Measurements from ENCODE around the gene SLC25A23. TPM values are rescaled to one million over a fixed set of nuclear protein-coding genes. Genes with fewer than 3 reads are reported as not detected.
"Not testable (repeated sequence)": the region's sequence is repeated elsewhere in the genome, so short reads cannot be mapped to it uniquely, and the experiment has no call there.

SLC25A23 gene
- total RNA-seq, 1 experiment from 2014 or later = 82.5 TPM

DNA sequence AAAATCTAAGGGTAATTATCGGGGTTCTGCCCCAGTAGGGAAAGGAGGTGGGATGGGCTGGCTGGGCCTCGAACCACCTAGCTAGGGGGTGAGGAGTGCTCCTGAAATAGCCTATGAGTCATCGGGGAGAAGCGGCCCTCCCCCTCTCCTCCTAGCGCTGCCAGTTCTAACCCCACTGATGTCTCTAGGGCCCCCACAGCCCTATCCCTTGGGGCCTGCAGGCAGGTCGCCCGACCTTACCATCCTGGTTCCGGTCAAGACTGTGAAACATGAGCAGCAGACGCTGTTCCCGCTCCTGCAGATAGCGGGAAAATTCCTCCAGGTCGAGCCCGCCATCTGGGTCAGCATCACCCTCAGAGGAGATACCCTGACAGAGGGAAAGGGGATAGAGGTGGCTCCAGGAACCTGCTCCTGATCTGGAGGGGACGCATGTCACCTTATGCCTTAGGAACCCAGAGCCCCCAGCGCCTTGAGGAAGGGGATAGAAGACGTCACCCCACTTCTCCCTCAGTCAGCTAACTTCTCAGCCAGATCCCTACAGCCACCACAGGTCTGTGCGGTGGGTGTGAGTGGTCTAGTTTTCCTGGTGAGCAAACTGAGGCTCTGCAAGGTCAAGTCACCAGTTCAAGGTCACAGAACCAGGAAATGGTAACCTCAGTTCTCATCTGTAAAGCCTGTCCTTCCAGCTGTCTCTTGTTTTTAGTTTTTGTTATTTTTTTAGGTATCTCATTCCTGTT lies 1.5 kb downstream of the SLC25A23 start:
- DNase-seq (ENCODE audit: low spot score) = no peak

DNA sequence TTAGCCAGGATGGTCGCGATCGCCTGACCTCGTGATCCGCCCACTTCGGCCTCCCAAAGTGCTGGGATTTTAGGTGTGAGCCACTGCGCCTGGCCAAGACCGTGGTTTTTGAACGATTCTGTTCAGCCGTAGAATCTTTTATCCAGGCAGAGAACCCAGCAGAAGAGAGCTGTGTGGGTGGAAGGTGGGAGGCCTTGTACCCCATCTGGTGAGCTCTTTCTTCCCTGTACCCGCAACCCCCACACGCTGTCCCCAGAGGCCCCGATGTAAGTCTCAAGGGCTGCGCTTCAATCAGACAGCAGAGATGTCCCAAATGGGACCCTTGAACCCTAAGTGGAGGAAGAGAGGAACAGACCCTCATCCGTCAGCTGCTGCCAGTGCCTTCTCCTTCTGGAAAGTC lies 3.7 kb downstream of the SLC25A23 start:
- DNase-seq (ENCODE audit: low spot score) = no peak

DNA sequence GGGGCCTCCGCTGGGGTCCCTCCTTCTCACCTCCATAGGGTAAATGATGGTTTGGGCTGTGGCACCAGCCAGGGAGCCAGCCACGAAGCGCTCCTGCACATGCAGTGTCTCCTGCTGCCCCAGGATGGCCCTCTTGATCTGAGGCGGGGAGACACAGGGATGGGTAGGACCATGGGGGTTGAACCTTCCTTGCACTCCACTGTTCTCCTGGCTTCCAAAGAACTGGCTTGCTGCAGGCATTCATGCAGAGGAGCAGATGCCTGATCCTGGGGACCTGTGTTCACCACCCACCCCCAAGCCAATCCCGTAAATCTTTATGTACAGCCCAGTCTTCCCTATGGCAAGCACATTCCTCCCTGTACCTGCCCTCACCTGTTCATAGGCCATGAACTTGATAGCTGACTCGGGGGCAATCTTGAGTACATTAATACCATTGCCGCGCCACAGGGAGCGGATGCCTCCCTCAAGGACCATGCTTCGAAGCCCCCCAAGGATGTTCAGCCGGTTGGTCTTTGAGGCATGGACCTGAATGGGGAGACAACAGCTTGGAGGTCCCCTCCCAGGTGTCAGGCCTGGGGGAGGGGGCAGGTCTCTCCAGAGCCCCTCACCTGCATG lies 5.5 kb downstream of the SLC25A23 start:
- no peak for DNase-seq (ENCODE audit: low spot score)

DNA sequence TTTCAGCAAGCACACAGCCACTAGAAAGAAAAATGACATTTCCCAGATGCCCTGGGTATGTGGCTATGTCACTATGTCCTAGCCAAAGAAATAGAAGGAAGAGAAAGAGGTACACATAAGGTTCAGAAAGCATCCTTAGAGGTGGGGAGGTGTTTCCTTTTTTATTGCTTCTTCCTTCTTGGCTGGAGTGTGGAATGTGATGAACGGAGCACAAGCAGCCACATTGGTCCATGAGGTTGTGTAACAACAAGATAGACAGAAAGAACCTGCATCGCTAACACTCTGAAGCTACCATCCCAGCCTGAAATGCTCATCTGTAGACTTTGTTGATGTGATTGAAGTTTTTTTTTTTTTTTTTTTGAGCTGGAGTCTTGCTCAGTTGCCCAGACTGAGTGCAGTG lies 6.7 kb downstream of the SLC25A23 start:
- DNase-seq (ENCODE audit: low spot score) = no peak

DNA sequence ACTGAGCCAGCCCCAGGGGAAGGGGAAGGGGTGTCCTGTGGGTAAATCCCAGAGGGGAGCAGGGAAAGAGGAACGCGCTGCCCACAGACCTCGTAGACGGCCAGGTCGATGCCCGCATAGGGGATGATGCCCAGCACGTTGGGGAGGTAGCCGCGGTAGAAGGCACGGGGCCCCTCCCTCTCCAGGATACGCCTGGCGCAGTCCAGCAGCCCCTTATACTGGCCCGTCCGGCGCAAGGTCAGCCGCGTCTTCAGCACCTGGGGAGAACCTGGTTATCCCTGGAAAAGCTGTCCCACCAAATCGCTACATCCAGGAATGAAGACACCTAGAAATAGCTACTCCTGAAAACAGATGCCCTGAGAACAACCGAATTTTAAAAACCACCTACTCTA lies 7.4 kb downstream of the SLC25A23 start:
- no peak for DNase-seq (ENCODE audit: low spot score)

DNA sequence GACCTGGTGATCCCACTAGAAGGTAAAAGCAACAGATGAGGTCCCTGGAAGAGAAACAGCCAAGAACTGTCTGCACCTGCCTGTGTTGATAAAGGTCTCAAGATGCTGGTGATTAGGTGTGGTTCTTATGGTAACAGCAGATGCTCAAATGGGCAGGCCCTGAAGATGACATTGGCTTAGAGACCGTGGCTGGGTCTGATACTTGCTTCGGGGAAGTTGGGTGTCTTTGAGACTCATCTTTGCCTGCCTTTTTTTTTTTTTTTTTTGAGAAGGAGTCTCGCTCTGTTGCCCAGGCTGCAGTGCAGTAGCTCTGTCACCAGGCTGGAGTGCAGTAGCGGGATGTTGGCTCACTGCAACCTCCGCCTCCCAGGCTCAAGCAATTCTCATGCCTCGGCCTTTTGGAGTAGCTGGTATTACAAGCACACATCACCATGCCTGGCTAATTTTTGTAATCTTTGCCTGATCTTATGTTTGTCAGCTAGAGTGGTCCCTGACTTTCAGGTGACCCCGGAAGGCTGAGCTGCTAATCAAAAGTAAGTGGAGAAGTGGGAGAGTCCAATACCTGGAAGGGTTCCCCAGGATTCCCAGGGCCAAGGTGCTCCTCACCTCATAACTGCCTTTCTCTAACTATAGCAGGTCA lies 7.9 kb downstream of the SLC25A23 start:
- no peak for DNase-seq (ENCODE audit: low spot score)

DNA sequence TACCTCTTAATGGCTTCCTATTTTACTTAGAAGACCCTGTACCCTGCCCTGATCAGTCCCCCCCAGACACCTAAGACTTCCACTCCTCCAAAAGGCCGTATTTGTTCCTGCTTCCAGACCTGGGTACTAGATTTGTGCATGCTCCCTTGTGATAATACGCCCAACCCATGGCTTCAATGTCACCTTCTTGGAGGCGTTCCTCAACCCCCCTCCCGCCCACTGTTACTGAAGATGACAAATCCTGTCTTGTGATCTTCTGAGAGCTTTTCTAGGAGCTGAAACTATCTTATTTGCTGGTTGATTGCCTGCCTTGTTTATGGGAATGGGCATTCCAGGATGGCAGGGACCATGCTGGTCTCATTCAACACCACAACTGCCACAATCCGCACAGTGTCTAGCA lies 9.4 kb downstream of the SLC25A23 start:
- DNase-seq (ENCODE audit: low spot score) = no peak

DNA sequence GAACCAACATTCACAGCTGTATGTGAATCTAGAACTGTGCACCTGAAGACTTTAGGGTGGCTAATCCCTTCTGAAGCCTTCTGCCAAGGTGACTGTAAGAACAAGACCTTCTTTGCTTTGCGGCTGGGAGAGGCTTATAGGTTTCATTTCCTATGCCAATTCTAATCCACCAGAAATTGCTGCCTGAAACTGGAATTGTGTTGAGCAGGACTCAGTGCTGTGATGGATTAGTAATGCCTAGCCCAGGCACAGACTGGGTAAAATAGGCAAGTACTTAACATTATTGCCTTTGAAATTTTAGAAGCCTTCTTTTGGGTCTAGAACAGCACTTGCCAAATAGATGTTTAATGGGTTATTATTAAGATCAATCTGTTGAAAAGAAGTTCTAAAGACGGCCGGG lies 11.5 kb downstream of the SLC25A23 start:
- DNase-seq (ENCODE audit: low spot score) = no peak

DNA sequence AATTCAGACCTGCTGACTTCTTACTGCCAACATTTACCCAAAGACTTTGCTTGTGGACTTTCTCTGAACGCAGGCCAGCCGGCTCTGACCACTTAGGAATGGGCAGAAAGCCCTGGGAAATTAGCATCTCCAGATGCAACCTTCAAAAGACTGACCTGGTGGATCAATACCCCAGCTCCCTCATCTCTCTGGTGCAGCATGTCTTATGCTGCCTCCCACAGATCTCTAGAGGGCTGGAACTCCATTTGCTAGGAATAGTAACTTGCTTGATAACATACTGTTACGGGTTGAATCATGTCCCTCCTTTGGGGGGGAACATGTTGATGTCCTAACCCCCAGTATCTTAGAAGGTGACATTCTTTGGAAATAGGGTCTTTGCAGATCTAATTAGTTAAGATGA lies 13.1 kb downstream of the SLC25A23 start:
- no peak for DNase-seq (ENCODE audit: low spot score)

DNA sequence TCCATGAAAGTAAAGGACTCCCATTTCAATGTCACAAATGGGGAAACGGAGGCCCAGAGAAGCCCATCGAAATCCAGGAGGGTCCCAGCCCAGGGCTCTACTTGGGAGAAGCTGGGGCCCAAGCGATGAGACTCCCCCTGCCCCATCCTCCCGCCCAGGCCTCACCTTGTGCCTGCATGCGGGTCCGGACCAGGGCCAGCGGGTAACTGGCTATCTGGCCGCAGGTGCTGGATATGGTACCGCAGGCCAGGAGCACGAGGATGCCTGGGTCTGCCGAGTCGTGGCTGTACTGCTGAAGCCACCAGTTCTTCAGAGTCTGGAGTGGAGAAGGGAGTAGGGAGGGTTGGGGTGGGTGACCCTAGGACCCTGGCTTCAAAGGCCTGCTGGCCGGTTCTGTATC lies 15.6 kb downstream of the SLC25A23 start:
- DNase-seq (ENCODE audit: low spot score) = no peak

DNA sequence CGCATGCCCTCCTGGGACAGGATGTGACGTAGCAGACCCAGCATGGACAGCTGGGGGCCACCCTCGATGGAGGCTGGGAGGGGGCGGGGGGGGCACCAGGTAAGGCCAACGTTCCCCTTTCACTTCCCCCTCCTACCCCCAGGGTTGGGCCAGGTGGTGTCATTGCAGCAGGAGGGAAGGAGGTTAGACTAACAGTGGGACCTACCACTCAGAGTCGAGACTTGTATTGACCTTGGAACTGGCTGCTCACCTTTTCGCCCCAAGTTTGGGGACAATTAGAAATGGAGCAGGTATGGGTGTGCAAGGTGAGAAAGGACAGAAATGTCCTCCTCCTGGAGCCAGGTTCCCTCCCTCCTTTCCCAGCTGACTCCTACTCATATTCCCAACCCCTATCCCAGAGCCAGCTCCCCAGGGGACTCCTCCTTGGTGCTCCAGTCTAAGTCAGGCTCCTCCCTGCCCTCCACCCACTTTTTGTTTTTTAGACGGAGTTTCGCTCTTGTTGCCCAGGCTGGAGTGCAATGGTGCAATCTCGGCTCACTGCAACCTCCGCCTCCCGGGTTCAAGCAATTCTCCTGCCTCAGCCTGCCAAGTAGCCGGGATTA lies 17.4 kb downstream of the SLC25A23 start:
- DNase-seq (ENCODE audit: low spot score) = no peak

DNA sequence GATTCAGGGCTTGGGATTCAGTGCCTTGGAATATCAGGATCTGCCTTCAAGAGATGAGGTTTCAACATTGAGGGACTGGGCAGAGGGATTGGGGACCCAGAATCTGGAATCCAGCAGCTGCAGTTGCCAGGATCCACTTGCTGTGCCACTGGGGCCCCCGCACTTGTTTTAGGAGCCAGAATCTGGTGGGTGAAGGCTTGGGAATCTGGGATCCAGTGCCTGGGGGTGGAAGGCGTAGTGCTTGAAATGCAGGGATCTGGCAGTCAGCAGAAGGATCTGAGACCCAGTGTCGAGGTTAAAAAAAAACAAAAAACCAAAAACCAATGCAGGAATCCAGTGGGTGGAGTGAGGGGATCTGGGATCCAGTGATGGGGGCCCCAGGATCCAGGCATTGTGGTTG lies 18.7 kb downstream of the SLC25A23 start:
- no peak for DNase-seq (ENCODE audit: low spot score)

DNA sequence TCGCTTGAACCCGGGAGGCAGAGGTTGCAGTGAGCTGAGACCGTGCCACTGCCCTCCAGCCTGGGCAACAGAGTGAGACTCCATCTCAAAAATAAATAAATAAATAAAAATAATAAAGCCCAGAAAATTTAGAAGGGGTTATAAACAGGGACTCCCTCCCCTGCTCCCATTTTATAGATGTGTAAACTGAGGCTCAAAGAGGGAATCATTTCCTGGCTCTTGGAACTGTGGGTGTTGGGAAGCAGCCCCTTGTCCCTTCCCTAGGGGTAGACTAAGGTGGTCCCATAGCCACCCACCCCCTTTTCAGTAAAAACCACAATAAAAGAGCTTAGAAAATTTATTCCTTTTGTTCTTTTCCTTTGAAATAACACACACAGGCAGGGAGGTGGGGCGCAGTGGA lies 19.8 kb downstream of the SLC25A23 start:
- DNase-seq (ENCODE audit: low spot score) = no peak

DNA sequence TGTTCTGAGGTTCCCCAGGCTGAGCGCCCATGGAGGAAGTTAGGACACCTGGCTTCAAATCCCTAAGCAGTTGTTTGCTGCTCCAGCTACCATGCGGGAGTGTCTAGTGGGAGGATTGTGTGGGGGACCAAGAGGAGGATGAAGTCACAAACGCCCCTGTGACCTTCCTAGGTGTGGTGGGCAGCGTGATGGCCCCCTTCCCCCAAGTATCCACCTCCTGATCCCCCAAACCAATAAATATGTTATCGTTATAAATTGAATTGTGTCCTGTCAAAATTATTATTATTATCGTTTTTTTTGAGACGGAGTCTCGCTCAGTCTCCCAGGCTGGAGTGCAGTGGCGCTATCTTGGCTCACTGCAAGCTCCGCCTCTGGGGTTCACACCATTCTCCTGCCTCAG lies 25.9 kb downstream of the SLC25A23 start, which contains the start of gene SLC25A41:
Gene SLC25A41 (minus strand): TSS at position 101 of the 400 bp plus-strand sequence. CDS start 70 bp downstream, at position 31.
- no peak for DNase-seq (ENCODE audit: low spot score)

DNA sequence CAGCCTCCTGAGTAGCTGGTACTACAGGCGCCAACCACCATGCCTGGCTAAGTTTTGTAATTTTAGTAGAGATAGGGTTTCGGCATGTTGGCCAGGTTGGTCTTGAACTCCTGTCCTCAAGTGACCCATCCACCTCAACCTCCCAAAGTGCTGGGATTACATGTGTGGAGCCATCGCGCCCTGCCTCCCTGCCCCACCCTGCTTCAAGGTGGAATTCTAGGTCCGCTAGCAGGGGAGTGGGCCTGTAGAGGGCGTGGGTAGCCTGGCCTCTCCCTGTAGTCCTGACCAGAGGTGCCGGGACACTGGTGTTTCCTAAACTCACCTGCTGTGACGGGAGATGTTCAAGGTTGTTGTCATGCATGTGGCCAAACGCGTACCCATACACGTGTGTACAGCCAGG lies 26.4 kb downstream of the SLC25A23 start:
- no peak for DNase-seq (ENCODE audit: low spot score)

DNA sequence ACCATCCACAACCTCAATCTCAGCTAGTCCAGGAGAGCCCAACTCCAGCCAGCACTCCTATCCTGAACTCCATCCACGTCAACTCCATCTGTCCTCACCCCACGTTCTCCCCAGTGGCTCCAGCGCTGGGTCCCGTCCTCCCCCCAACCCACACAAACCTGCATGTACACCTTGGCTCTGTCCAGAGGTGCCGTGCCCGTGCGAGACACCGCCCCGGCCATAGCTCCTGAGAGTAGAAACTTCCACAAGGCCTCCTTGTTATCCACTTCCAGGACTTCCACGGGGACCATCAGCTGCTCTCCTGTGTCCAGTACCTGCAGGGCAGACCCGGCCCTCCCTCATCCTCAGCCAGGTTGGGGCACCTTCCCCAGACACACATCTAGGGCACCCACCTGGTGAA lies 27.7 kb downstream of the SLC25A23 start:
- no peak for DNase-seq (ENCODE audit: low spot score)

DNA sequence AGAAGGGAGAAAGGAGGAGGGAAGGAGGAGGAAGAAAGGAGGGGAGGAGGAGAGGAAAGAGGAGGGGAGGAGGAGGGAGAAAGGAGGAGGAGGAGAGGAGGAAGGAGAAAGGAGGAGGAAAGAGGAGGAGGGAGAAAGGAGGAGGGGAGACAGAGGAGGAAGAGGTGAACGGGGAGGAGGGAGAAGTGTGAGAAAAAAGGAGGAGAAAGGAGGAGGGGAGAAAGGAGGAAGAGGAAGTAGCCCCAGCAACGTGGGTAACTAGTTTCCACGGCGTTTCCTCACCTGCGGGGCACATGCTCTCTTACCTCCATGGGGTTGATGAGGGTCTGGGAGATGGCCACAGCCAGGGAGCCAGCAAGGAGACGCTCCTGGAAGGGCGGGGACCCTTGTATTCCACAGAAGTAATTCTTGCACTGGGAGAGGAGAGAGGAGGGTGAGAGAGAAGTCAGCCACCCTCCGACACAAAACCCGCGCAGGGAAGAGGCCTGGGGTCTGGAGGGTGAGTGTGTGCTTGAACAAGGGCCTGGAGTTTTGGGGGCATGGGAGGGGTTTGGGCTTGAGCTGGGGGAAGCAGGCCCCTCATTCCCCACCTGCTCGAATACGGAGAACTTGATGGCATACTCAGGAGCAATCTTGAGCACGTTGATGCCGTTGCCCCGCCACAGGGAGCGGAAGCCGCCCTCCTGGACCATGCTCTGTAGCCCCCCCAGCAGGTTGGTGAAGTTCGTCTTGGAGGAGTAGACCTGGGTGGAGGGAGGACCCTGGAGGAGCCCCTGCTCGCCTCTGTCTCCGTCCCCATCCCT lies 30.0 kb downstream of the SLC25A23 start:
- DNase-seq (ENCODE audit: low spot score) = no peak

DNA sequence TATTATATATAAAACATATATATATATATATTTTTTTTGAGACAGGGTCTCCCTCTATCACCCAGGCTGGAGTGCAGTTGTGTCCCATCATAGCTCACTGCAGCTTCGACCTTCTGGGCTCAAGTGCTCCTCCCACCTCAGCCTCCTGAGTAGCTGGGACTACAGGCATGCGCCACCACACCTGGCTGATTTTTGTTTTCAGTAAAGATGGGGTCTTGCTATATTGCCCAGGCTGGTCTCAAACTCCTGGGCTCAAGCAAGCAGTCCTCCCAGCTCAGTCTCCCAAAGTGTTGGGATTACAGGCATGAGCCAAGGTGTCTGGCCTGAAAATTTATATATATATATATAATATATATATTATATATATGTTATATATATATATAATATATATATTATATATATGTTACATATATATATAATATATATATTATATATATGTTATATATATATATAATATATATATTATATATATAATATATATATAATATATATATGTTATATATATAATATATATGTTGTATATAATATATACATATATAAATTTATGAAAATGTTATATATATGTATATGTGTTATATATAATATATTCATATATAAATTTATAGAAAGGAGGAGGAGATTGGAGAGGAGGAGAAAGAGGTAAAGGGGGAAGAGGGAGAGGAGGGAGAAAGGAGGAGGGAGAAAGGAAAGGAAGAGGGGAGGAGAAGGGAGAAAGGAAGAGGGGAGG lies 30.7 kb downstream of the SLC25A23 start:
- DNase-seq (ENCODE audit: low spot score) = not testable (repeated sequence)

DNA sequence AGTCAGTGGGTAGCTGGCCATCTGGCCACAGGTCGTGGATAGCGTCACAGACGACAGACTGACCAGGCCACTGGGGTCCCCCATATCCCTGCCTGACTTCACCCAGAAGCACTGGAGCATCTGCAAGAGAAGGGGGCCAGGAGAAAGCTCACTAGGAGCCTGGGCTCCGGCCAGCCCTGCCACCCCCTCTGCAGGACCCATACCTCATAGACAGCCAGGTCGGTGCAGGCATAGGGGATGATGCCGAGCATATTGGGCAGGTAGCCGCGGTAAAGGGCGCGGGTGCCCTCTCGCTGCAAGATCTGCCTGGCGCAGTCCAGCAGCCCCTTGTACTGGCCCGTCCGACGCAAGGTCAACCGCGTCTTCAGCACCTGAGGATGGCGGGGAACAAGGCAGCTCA lies 32.5 kb downstream of the SLC25A23 start:
- no peak for DNase-seq (ENCODE audit: low spot score)

DNA sequence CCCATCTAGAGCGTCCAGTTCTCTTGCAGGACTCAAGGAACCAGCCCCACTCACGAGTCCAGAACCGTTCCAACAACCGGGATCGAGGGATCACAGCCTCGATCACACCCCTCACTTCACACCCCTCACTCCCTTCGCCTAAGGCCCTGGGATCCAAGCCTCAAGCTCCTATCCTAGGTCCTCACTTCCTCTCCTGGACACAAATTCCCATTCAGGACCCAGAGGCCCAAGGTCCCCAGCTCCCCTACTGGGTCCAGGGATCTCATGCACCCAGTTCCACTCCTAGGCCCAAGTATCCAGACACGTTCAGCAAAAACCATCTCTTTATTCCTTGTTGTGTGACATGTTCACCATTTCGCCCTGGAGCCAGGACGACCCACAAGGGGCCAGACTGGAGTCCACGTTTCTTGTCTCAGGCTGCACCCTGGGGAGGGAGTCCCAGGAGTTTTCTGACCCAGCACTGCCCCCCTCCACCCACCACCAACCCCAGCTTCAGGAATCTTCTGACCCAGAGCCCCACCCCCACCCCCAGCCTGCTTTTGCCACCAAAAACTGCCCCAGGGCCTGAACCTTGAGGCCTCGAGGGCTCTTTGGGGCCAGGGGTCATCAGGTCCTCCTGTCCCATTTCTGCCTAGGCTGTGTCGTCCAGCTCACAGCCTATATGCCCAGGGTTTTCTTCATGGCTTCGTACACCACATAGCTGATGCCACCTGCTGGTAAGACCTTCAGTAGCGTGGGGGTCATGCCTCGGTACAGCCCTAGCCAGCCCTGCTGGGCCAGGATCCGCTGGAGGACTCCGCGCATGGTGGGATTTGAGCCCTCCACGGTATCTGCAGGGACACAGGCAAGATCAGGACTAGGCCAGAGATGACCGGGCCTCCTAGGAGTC lies 33.6 kb downstream of the SLC25A23 start:
- no peak for DNase-seq (ENCODE audit: low spot score)

Data from HT-29 (cell line).